Mucosa of rectum (tissue), 2 donors: ENCODE measurements around the gene TLK1.

Source experiments
- H3K27ac ChIP-seq, 2 donors: one replicate each; pipeline ENCODE4 v1.7.0; 2013; ENCODE audit warnings: inconsistent platforms in 2 of 2, low read depth in 2 of 2, low read length in 2 of 2
- H3K27me3 ChIP-seq, 2 donors: one replicate each; pipeline ENCODE4 v1.7.0; 2013; ENCODE audit warnings: low read length in 2 of 2; ENCODE audit not compliant: control insufficient read depth in 2 of 2, insufficient read depth in 2 of 2
- H3K36me3 ChIP-seq, 2 donors: one replicate each; pipeline ENCODE4 v1.7.0; 2013; ENCODE audit warnings: low read length in 2 of 2; ENCODE audit not compliant: control insufficient read depth in 2 of 2, insufficient read depth in 2 of 2
- H3K4me1 ChIP-seq, 2 donors: one replicate each; pipeline ENCODE4 v1.7.0; 2013; ENCODE audit warnings: low read length in 2 of 2, mild to moderate bottlenecking in 1 of 2; ENCODE audit not compliant: control insufficient read depth in 2 of 2, insufficient read depth in 2 of 2
- H3K4me3 ChIP-seq, 2 donors: one replicate each; pipeline ENCODE4 v1.7.0; 2013; ENCODE audit warnings: low read length in 2 of 2
- H3K9ac ChIP-seq, 2 donors: one replicate each; pipeline ENCODE4 v1.7.0; 2013; ENCODE audit warnings: low read length in 2 of 2, low read depth in 1 of 2, mild to moderate bottlenecking in 1 of 2
- H3K9me3 ChIP-seq, 2 donors: one replicate each; pipeline ENCODE4 v1.7.0; 2013; ENCODE audit warnings: low read length in 2 of 2; ENCODE audit not compliant: control insufficient read depth in 2 of 2
- donor health status: healthy.
- donor health status: Normal muscosa, but diverticular disease.

TLK1 gene

GRCh38 chr2:170950221-170950761 lies 210.4 kb downstream of the TLK1 start:
- no peak overlapping the region for H3K4me3 ChIP-seq
- H3K27me3 ChIP-seq = no peaks in the 10 kb centered on the region
- H3K27ac ChIP-seq = no peak overlapping the region
- H3K9me3 ChIP-seq = no peaks in the 10 kb centered on the region
- H3K36me3 ChIP-seq = peaks cover 53 to 58% of the 10 kb centered on the region in 2 donors
- no peaks in the 10 kb centered on the region for H3K4me1 ChIP-seq
- H3K9ac ChIP-seq = no peak overlapping the region

DNA sequence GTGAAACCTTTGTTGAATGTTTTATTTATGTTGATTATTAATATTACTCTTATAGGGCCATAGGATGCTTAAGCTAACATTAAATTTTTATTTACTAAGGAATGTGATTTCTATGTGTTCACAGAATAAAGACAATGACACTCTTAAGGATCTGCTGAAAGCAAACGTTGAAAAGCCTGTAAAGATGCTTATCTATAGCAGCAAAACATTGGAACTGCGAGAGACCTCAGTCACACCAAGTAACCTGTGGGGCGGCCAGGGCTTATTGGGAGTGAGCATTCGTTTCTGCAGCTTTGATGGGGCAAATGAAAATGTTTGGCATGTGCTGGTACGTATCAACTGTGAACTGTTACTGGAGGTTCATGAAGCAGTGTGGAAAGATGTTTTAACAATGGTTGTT lies 211.3 kb downstream of the TLK1 start:
- no peak overlapping the region for H3K4me3 ChIP-seq
- H3K4me1 ChIP-seq = no peaks in the 10 kb centered on the region
- H3K9ac ChIP-seq = no peak overlapping the region
- no peaks in the 10 kb centered on the region for H3K27me3 ChIP-seq
- no peak overlapping the region for H3K27ac ChIP-seq
- peaks cover 45 to 49% of the 10 kb centered on the region in 2 donors for H3K36me3 ChIP-seq
- H3K9me3 ChIP-seq = no peaks in the 10 kb centered on the region

GRCh38 chr2:170944545-170944944 lies 216.1 kb downstream of the TLK1 start:
- Histone ChIP-seq H3K36me3 (peaks cover 4% of the 10 kb centered on the region in 2 donors), H3K4me3 (no peak overlapping the region), H3K4me1 (no peaks in the 10 kb centered on the region), H3K27ac (no peak overlapping the region), H3K9ac (no peak overlapping the region), H3K27me3 (no peaks in the 10 kb centered on the region), H3K9me3 (no peaks in the 10 kb centered on the region)

DNA sequence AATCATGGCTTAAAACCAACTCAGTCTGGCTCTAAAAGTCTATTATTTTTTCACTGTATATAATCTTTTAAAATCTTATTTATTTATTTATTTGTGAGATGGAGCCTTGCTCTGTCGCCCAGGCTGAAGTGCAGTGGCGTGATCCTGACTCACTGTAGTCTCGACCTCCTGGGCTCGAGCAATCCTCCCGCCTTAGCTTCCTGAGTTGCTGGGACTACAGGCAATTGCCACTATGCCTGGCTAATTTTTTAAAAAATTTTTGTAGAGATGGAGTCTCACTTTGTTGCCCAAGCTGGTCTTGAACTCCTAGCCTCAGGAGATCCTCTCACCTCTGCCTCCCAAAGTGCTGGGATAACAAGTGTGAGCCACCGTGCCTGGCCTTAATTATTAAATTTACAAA lies 217.1 kb downstream of the TLK1 start:
- Histone ChIP-seq H3K27ac (no peak overlapping the region), H3K9me3 (no peaks in the 10 kb centered on the region), H3K9ac (no peak overlapping the region), H3K27me3 (no peaks in the 10 kb centered on the region), H3K4me1 (no peaks in the 10 kb centered on the region), H3K4me3 (no peak overlapping the region), H3K36me3 (peaks cover 0 to 2% of the 10 kb centered on the region in 2 donors)

DNA sequence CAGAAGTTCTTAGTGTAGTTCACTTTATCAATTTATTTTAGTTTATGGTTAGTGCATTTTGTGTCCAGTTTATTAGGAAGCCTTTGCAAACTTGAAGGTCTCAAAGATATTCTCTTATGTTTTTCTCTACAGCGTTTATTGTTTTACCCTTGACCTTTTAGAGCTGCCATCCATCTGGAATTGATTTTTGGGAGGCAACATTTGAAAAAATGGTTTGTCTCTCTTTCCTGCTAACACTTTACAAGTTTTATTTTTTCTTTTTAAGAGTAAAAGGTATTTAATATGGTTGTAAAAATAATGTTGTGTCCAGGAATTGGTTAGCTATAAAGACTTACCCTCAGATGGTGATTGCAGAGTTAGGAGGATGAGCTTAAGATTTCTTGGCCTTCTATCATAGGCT lies 217.7 kb downstream of the TLK1 start:
- no peaks in the 10 kb centered on the region for H3K4me1 ChIP-seq
- no peaks in the 10 kb centered on the region for H3K9me3 ChIP-seq
- H3K36me3 ChIP-seq = peaks cover 0 to 2% of the 10 kb centered on the region in 2 donors
- H3K27me3 ChIP-seq = no peaks in the 10 kb centered on the region
- no peak overlapping the region for H3K9ac ChIP-seq
- H3K4me3 ChIP-seq = no peak overlapping the region
- no peak overlapping the region for H3K27ac ChIP-seq

DNA sequence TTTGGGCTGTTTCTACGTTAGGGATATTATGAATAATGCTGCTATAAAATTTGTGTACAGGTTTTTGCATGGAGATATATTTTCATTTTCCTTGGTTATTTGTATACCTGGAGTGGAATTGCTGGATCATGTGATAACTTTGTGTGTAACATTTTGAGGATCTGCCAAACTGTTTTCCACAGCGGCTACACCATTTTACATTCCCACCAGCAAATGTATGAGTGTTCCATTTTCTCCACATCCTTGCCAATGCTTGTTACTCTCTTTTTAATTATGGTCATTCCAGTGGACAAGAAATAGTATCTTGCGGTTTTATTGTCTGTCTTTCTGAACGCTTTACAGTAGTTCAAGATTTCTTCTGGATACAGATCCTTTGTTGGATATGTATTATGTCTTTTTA lies 218.1 kb downstream of the TLK1 start:
- H3K27ac ChIP-seq = no peak overlapping the region
- no peak overlapping the region for H3K4me3 ChIP-seq
- no peaks in the 10 kb centered on the region for H3K27me3 ChIP-seq
- no peaks in the 10 kb centered on the region for H3K4me1 ChIP-seq
- no peak overlapping the region for H3K9ac ChIP-seq
- peaks cover 2% of the 10 kb centered on the region in 2 donors for H3K36me3 ChIP-seq
- H3K9me3 ChIP-seq = no peaks in the 10 kb centered on the region
